ENCODE measurements around the gene GPRC5D. TPM values are rescaled to one million over a fixed set of nuclear protein-coding genes. Genes with fewer than 3 reads are reported as not detected.

Gene GPRC5D
- total RNA-seq, 1 experiment from 2014 or later = not detected

DNA sequence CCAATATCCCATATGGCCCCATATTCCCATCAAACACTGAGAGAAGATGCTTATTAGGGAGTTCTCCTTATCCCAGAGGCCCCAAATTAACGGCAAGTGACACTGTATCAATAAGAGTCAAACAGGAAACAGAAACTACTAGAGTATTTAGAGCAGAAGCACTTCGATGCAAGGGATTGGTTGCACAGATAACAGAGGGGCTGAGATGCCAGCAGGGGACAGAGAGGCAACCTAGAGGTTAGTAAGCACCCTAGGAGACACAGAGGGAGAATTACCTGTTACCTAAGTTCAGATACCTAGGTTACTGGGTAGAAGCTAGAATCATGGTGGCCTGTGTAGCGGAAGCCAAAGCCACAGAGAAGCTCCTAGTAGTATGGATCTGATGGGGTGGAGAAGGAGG is 45.2 kb upstream of the GPRC5D start:
- H3K27me3 Mint-ChIP-seq (ENCODE audit: unreplicated experiment) = peaks cover 17% of the 10 kb centered on the region
- H3K4me1 Mint-ChIP-seq (ENCODE audit: low read depth, unreplicated experiment) = peaks cover 20% of the 10 kb centered on the region
- no peak for DNase-seq
- CTCF ChIA-PET = no interaction called here
- no TSS peak for BruUV-seq (replicated peaks)
- H3K4me3 Mint-ChIP-seq (ENCODE audit: low read depth, unreplicated experiment) = no peak overlapping the region
- no peaks in the 10 kb centered on the region for H3K9me3 Mint-ChIP-seq (ENCODE audit: low read depth, unreplicated experiment)
- H3K27ac Mint-ChIP-seq (ENCODE audit: unreplicated experiment) = no peak overlapping the region
- peaks cover 23% of the 10 kb centered on the region for H3K36me3 Mint-ChIP-seq (ENCODE audit: insufficient read depth, unreplicated experiment)
- intact Hi-C loops (cut with micrococcal nuclease; ENCODE audit: unreplicated experiment) = no loop called here
- TF ChIP-seq, protein P1, sequence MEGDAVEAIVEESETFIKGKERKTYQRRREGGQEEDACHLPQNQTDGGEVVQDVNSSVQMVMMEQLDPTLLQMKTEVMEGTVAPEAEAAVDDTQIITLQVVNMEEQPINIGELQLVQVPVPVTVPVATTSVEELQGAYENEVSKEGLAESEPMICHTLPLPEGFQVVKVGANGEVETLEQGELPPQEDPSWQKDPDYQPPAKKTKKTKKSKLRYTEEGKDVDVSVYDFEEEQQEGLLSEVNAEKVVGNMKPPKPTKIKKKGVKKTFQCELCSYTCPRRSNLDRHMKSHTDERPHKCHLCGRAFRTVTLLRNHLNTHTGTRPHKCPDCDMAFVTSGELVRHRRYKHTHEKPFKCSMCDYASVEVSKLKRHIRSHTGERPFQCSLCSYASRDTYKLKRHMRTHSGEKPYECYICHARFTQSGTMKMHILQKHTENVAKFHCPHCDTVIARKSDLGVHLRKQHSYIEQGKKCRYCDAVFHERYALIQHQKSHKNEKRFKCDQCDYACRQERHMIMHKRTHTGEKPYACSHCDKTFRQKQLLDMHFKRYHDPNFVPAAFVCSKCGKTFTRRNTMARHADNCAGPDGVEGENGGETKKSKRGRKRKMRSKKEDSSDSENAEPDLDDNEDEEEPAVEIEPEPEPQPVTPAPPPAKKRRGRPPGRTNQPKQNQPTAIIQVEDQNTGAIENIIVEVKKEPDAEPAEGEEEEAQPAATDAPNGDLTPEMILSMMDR (IDR thresholded peaks at IDR 0.05; ENCODE audit: unreplicated experiment) = no peak

DNA sequence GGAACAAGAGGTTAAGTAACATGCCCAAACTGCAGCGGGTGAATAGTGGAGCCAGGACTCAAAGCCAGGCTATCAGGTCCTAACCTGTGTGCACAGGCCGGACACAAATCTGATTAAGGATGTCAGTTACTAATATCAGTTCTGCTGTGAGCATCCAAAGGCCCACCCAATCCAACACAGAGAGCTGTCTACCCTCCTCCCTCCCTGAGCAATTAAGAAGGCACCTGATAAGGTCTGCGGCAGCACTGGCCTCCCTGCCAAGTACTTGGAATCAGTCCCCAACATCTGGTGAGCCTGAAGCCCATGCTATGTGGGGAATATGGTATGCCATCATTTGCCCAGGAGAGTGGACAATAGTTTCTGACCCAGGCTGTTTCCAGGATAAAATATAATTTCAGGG is 44.2 kb upstream of the GPRC5D start:
- TF ChIP-seq, protein P1 (IDR thresholded peaks at IDR 0.05; ENCODE audit: unreplicated experiment) = no peak
- Mint-ChIP-seq H3K36me3 (ENCODE audit: insufficient read depth, unreplicated experiment) (peaks cover 18% of the 10 kb centered on the region), H3K27me3 (ENCODE audit: unreplicated experiment) (peaks cover 7% of the 10 kb centered on the region), H3K9me3 (ENCODE audit: low read depth, unreplicated experiment) (no peaks in the 10 kb centered on the region), H3K4me1 (ENCODE audit: low read depth, unreplicated experiment) (peaks cover 26% of the 10 kb centered on the region), H3K4me3 (ENCODE audit: low read depth, unreplicated experiment) (no peak overlapping the region), H3K27ac (ENCODE audit: unreplicated experiment) (no peak overlapping the region)
- BruUV-seq (replicated peaks) = no TSS peak
- CTCF ChIA-PET = no interaction called here
- intact Hi-C loops (cut with micrococcal nuclease; ENCODE audit: unreplicated experiment) = no loop called here
- no peak for DNase-seq

DNA sequence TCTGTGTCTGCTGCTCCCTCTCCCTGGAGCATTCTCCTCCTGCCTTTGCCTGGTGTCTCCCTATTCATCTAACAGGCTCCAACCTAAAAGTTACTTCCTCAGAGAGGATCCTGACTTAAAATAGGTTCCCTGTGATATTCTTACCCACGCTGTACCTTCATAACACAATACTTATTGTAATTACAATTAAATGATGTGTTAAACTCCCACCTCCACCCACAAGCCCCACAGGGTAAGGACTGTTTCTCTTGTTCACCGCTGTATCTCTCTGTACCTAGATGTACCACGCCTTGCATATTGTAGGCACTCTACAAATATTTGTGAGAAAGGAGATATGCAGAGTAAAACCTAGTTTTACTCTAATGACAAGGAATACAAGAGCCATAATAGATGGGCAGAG is 43.1 kb upstream of the GPRC5D start:
- peaks cover 26% of the 10 kb centered on the region for H3K4me1 Mint-ChIP-seq (ENCODE audit: low read depth, unreplicated experiment)
- TF ChIP-seq, protein P1 (IDR thresholded peaks at IDR 0.05; ENCODE audit: unreplicated experiment) = no peak
- no peak overlapping the region for H3K27ac Mint-ChIP-seq (ENCODE audit: unreplicated experiment)
- no peaks in the 10 kb centered on the region for H3K27me3 Mint-ChIP-seq (ENCODE audit: unreplicated experiment)
- CTCF ChIA-PET = no interaction called here
- no peaks in the 10 kb centered on the region for H3K9me3 Mint-ChIP-seq (ENCODE audit: low read depth, unreplicated experiment)
- no peak for DNase-seq
- BruUV-seq (replicated peaks) = no TSS peak
- intact Hi-C loops (cut with micrococcal nuclease; ENCODE audit: unreplicated experiment) = no loop called here
- peaks cover 9% of the 10 kb centered on the region for H3K36me3 Mint-ChIP-seq (ENCODE audit: insufficient read depth, unreplicated experiment)
- H3K4me3 Mint-ChIP-seq (ENCODE audit: low read depth, unreplicated experiment) = no peak overlapping the region

DNA sequence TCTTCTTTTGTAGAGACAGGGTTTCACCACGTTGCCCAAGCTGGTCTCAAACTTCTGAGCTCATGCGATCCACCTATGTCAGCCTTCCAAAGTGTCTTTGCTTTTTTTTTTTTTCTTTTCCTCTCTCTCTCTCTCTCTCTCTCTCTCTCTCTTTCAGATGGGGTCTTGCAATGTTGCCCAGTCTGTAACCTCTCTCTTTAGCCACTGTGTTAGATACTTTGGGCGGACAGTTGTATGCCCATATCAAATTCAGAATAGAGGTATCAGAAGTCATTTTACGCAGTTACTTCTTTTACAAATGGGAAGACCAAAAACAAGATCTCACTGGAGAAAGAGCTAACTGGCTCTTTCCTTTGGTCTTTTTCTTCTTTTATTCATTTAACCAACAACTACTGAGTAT is 41.4 kb upstream of the GPRC5D start:
- H3K27ac Mint-ChIP-seq (ENCODE audit: unreplicated experiment) = no peak overlapping the region
- CTCF ChIA-PET = interaction anchor here (0.7 kb wide), 1 partner anchor 57 kb away, joined by 6 read pairs; no protein-coding TSS in a partner anchor
- H3K36me3 Mint-ChIP-seq (ENCODE audit: insufficient read depth, unreplicated experiment) = no peaks in the 10 kb centered on the region
- intact Hi-C loops (cut with micrococcal nuclease; ENCODE audit: unreplicated experiment) = no loop called here
- no peaks in the 10 kb centered on the region for H3K9me3 Mint-ChIP-seq (ENCODE audit: low read depth, unreplicated experiment)
- TF ChIP-seq, protein P1 (IDR thresholded peaks at IDR 0.05; ENCODE audit: unreplicated experiment) = no peak
- peaks cover 14% of the 10 kb centered on the region for H3K4me1 Mint-ChIP-seq (ENCODE audit: low read depth, unreplicated experiment)
- no peak for DNase-seq
- no peak overlapping the region for H3K4me3 Mint-ChIP-seq (ENCODE audit: low read depth, unreplicated experiment)
- BruUV-seq (replicated peaks) = no TSS peak
- H3K27me3 Mint-ChIP-seq (ENCODE audit: unreplicated experiment) = no peaks in the 10 kb centered on the region
